Astrocyte of the cerebellum (primary cell): Measurements from ENCODE around the gene HSH2D.

Experiments
- DNase-seq: peaks from one replicate; pipeline ENCODE4 v3.0.0-alpha.2; 2011; ENCODE audit warnings: low read depth
- H3K4me3 ChIP-seq: 2 replicates; pipeline ENCODE4 v1.5.1; 2011; ENCODE audit warnings: mild to moderate bottlenecking, low read depth, low read length, moderate library complexity
- in situ Hi-C: cut with HindIII; loops from 2 replicates; pipeline ENCODE4 v1.10.0; 2017; ENCODE audit warnings: low sequenced_read_pairs
- TF ChIP-seq, protein P1 (sequence below): IDR thresholded peaks from 2 replicates; pipeline ENCODE4 v1.5.1; 2012; ENCODE audit warnings: low read length, low read depth, moderate library complexity, mild to moderate bottlenecking; ENCODE audit errors: missing control alignments

HSH2D gene

GRCh38 chr19:16203256-16204004 lies 59.9 kb downstream of the HSH2D start:
- TF ChIP-seq, protein P1, sequence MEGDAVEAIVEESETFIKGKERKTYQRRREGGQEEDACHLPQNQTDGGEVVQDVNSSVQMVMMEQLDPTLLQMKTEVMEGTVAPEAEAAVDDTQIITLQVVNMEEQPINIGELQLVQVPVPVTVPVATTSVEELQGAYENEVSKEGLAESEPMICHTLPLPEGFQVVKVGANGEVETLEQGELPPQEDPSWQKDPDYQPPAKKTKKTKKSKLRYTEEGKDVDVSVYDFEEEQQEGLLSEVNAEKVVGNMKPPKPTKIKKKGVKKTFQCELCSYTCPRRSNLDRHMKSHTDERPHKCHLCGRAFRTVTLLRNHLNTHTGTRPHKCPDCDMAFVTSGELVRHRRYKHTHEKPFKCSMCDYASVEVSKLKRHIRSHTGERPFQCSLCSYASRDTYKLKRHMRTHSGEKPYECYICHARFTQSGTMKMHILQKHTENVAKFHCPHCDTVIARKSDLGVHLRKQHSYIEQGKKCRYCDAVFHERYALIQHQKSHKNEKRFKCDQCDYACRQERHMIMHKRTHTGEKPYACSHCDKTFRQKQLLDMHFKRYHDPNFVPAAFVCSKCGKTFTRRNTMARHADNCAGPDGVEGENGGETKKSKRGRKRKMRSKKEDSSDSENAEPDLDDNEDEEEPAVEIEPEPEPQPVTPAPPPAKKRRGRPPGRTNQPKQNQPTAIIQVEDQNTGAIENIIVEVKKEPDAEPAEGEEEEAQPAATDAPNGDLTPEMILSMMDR: no peak
- H3K4me3 ChIP-seq: no peak overlapping the region
- DNase-seq: no peak
- in situ Hi-C loops: no loop called here

- TF ChIP-seq, protein P1: no peak
- H3K4me3 ChIP-seq: no peak overlapping the region
- in situ Hi-C loops: no loop called here
- DNase-seq: no peak
These were observed 60.5 kb downstream of the HSH2D start for GRCh38 chr19:16204005-16204294.

DNA sequence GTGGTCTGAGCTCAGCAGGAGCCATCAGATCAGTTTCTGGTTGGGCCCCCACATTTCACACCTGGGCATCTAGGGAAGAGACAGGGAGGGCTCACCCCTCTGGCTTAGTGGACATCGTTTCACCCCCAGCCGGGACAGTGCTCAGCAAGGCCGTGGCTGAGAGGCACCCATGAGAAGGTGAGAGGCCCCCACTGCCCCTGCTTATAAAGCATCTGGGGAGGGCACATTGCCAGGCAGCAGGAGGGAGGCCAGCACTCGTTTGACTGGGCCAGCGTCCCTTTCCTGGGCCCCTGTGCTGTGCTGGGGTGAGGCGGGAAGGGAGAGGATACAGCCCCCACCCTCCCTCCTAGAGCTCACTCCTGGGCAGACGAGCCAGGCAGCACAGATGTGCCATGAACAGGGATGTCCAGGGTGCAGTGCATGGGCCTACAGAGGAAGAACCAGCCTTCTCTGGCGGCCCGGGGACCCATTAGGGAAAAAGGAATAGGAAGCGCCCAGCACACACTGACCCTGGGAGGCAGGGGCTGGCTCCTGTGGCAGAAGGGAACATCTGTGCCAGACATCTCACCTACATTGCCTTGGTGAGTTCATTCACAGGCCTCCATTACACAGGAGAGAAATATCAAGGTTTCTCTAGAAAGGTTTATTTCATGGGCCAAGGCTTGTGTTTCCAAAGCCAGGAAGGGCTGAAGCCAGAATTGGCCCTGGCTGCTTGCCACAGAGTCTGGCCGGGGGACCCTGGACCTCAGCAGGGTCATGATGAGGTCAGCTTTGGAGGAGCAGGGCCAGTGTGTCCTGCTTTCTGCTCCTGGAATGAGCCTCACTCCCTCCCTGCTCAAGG lies 61.9 kb downstream of the HSH2D start:
- H3K4me3 ChIP-seq: no peak overlapping the region
- DNase-seq: no peak
- in situ Hi-C loops: no loop called here
- TF ChIP-seq, protein P1: no peak

DNA sequence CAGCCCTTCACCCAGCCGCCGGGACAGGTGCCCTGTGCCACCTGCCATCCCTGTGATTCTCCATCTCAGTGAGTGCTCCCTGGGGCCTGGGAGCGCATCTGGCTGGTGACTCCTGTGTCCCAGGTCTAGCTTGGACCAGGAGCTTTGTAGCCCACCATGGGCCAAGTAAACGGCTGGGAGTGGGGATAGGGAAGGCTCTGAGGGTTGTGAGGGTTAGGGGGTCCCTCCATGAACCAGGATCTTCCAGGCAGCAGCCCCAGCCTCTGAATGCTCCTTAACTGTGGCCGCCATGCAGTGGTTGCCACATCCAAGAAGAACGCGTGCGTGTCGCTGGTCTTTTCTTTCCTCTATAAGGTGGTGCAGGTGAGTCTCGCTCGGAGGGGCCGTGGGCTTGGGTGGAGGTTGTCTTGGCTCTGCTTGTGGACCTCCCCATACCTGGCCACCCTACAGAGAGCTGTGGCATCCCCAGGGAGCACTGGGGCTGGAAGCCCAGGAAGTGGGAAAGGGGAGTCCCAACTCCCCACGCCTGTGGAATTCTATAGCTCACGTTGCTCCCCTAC lies 62.6 kb downstream of the HSH2D start:
- DNase-seq: no peak
- TF ChIP-seq, protein P1: no peak
- no peak overlapping the region for H3K4me3 ChIP-seq
- in situ Hi-C loops: no loop called here

- H3K4me3 ChIP-seq: no peak overlapping the region
- in situ Hi-C loops: no loop called here
- no peak for DNase-seq
- TF ChIP-seq, protein P1: no peak
These were observed 63.2 kb downstream of the HSH2D start for GRCh38 chr19:16206637-16207036.

GRCh38 chr19:16207063-16207462 lies 63.6 kb downstream of the HSH2D start:
- DNase-seq: no peak
- in situ Hi-C loops: no loop called here
- no peak overlapping the region for H3K4me3 ChIP-seq
- TF ChIP-seq, protein P1: no peak
